ENCODE data around the gene GRAMD1A.

GRAMD1A gene

DNA sequence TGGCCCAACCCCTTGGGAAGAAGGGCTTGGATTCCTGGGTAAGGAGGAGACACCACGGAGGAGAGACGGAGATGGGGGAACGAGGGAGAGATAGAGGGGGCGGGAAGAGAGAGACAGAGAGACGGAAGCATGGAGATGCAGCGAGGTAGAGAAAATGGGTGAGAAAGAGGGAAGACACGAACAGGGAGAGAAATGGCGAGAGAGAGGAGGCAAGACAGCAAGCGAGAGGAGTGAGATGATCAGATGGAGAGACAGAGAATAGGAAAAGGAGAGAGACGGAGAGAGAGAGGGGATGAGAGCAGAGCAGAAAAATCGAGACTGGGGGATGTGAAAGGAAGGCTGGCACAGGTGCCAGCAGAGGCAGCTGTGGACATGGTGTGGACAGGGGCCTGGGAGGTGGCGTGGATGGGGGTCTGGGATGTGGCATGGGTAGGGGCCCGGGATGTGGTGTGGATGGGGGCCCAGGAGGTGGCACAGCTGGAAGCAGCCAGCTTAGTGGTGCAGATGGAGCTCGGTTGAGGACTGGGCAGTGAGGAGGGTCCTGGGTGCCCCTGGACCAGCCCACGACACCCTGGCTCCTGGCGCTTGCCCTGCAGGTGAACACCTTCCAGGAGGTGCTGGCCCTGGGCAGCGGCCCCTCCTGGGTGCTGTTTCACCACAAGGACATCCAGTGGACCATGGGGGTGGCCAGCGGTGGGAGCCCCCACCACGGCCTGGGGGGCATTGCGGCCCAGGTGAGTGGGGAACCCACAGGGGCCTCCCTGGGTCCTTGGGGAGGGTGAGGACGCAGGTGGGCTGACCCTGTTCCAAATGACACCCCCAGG lies 75.3 kb downstream of the GRAMD1A start:
- DNase-seq (ENCODE audit: low read depth): no peak

DNA sequence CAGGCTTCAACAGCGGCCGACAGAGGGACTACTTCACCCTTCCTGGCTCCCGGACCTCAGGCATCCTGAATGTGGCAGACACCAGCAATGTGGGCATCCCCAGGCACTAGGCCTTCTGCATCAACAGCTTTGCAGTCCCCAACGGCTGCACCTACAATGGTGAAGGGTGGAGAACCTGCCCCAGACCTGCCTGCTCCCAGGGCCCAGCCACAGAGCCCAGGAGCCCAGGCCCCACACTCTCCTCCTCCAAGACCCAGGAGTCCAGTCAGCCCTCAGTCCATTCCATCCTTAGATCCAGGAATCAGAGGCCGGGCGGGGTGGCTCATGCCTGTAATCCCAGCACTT lies 75.9 kb downstream of the GRAMD1A start:
- DNase-seq (ENCODE audit: low read depth): no peak

All from HS-5 (cell line).